Stimulated activated naive CD8-positive, alpha-beta T cell treated with anti-CD3 and anti-CD28 coated beads, Interleukin-15, Interleukin-2, amounts not matched to agents 100 ng/mL and 50 ng/mL, for 24 hours (primary cell): Measurements from ENCODE around the gene DRD1.
"Not testable (repeated sequence)": the region's sequence is repeated elsewhere in the genome, so short reads cannot be mapped to it uniquely, and the experiment has no call there.

ENCODE experiments used
- H3K27ac Mint-ChIP-seq: one replicate; pipeline ENCODE4 v1.8.0; 2021; ENCODE audit warnings: mild to moderate bottlenecking, mixed read lengths
- H3K27me3 Mint-ChIP-seq: one replicate; pipeline ENCODE4 v1.8.0; 2021; ENCODE audit warnings: mixed read lengths
- H3K36me3 Mint-ChIP-seq: one replicate; pipeline ENCODE4 v1.8.0; 2021; ENCODE audit warnings: low read depth, mixed read lengths
- H3K4me1 Mint-ChIP-seq: one replicate; pipeline ENCODE4 v1.8.0; 2021; ENCODE audit warnings: low read depth, mixed read lengths
- H3K4me3 Mint-ChIP-seq: one replicate; pipeline ENCODE4 v1.8.0; 2021; ENCODE audit warnings: mild to moderate bottlenecking, mixed read lengths
- H3K9me3 Mint-ChIP-seq: one replicate; pipeline ENCODE4 v1.8.0; 2021; ENCODE audit warnings: mixed read lengths

Gene DRD1

GRCh38 chr5:175460126-175460525, 16.1 kb upstream of the DRD1 start:
- Mint-ChIP-seq H3K9me3 (no peaks in the 10 kb centered on the region), H3K4me3 (no peak overlapping the region), H3K4me1 (peaks cover 14% of the 10 kb centered on the region), H3K36me3 (no peaks in the 10 kb centered on the region), H3K27me3 (peaks cover 4% of the 10 kb centered on the region), H3K27ac (no peak overlapping the region)

GRCh38 chr5:175457466-175457865, 13.5 kb upstream of the DRD1 start:
- H3K4me1 Mint-ChIP-seq: peaks cover 7% of the 10 kb centered on the region
- no peaks in the 10 kb centered on the region for H3K36me3 Mint-ChIP-seq
- H3K4me3 Mint-ChIP-seq: no peak overlapping the region
- no peak overlapping the region for H3K27ac Mint-ChIP-seq
- H3K9me3 Mint-ChIP-seq: no peaks in the 10 kb centered on the region
- H3K27me3 Mint-ChIP-seq: peaks cover 20% of the 10 kb centered on the region

- H3K36me3 Mint-ChIP-seq: no peaks in the 10 kb centered on the region
- no peak overlapping the region for H3K27ac Mint-ChIP-seq
- no peaks in the 10 kb centered on the region for H3K9me3 Mint-ChIP-seq
- peaks cover 21% of the 10 kb centered on the region for H3K27me3 Mint-ChIP-seq
- H3K4me3 Mint-ChIP-seq: no peak overlapping the region
- H3K4me1 Mint-ChIP-seq: peaks cover 7% of the 10 kb centered on the region
Measured at GRCh38 chr5:175456105-175456742, 12.2 kb upstream of the DRD1 start.

GRCh38 chr5:175454338-175454737, 10.4 kb upstream of the DRD1 start:
- H3K4me1 Mint-ChIP-seq, H3K9me3 Mint-ChIP-seq, H3K27ac Mint-ChIP-seq, H3K4me3 Mint-ChIP-seq, H3K36me3 Mint-ChIP-seq: not testable (repeated sequence)
- H3K27me3 Mint-ChIP-seq: peaks cover 33% of the 10 kb centered on the region

- Mint-ChIP-seq H3K4me1 (peaks cover 3% of the 10 kb centered on the region), H3K27me3 (peaks cover 50% of the 10 kb centered on the region), H3K4me3 (no peak overlapping the region), H3K36me3 (no peaks in the 10 kb centered on the region), H3K27ac (no peak overlapping the region), H3K9me3 (no peaks in the 10 kb centered on the region)
Measured at GRCh38 chr5:175452166-175452565, 8.2 kb upstream of the DRD1 start.

- no peak overlapping the region for H3K27ac Mint-ChIP-seq
- peaks cover 5% of the 10 kb centered on the region for H3K4me1 Mint-ChIP-seq
- no peaks in the 10 kb centered on the region for H3K36me3 Mint-ChIP-seq
- H3K9me3 Mint-ChIP-seq: no peaks in the 10 kb centered on the region
- peaks cover 53% of the 10 kb centered on the region for H3K27me3 Mint-ChIP-seq
- no peak overlapping the region for H3K4me3 Mint-ChIP-seq
Measured at GRCh38 chr5:175448276-175448675, 4.3 kb upstream of the DRD1 start.

- Mint-ChIP-seq H3K36me3 (no peaks in the 10 kb centered on the region), H3K27me3 (peaks cover 60% of the 10 kb centered on the region), H3K4me3 (no peak overlapping the region), H3K4me1 (peaks cover 5% of the 10 kb centered on the region), H3K9me3 (no peaks in the 10 kb centered on the region), H3K27ac (no peak overlapping the region)
Measured at GRCh38 chr5:175447571-175447970, 3.6 kb upstream of the DRD1 start.

GRCh38 chr5:175446378-175446777, 2.4 kb upstream of the DRD1 start:
- H3K27ac Mint-ChIP-seq, H3K4me1 Mint-ChIP-seq, H3K4me3 Mint-ChIP-seq, H3K9me3 Mint-ChIP-seq, H3K36me3 Mint-ChIP-seq: not testable (repeated sequence)
- H3K27me3 Mint-ChIP-seq: peaks cover 72% of the 10 kb centered on the region

GRCh38 chr5:175444905-175445456, 999 bp upstream of the DRD1 start:
- peaks cover 72% of the 10 kb centered on the region for H3K27me3 Mint-ChIP-seq
- H3K4me3 Mint-ChIP-seq: peak overlapping the region; percentile 58
- peaks cover 5% of the 10 kb centered on the region for H3K4me1 Mint-ChIP-seq
- no peak overlapping the region for H3K27ac Mint-ChIP-seq
- no peaks in the 10 kb centered on the region for H3K9me3 Mint-ChIP-seq
- H3K36me3 Mint-ChIP-seq: no peaks in the 10 kb centered on the region

- Mint-ChIP-seq H3K27me3 (peaks cover 71% of the 10 kb centered on the region), H3K9me3 (no peaks in the 10 kb centered on the region), H3K4me1 (peaks cover 5% of the 10 kb centered on the region), H3K36me3 (no peaks in the 10 kb centered on the region), H3K27ac (no peak overlapping the region), H3K4me3 (no peak overlapping the region)
Measured at GRCh38 chr5:175443514-175444059, 395 bp downstream of the DRD1 start.

GRCh38 chr5:175438234-175438857, 5.6 kb downstream of the DRD1 start:
- Mint-ChIP-seq H3K36me3 (no peaks in the 10 kb centered on the region), H3K4me3 (no peak overlapping the region), H3K4me1 (no peaks in the 10 kb centered on the region), H3K27ac (no peak overlapping the region), H3K9me3 (no peaks in the 10 kb centered on the region), H3K27me3 (peaks cover 48% of the 10 kb centered on the region)

GRCh38 chr5:175436359-175436758, 7.6 kb downstream of the DRD1 start:
- H3K27ac Mint-ChIP-seq: no peak overlapping the region
- no peak overlapping the region for H3K4me3 Mint-ChIP-seq
- no peaks in the 10 kb centered on the region for H3K9me3 Mint-ChIP-seq
- no peaks in the 10 kb centered on the region for H3K4me1 Mint-ChIP-seq
- peaks cover 28% of the 10 kb centered on the region for H3K27me3 Mint-ChIP-seq
- no peaks in the 10 kb centered on the region for H3K36me3 Mint-ChIP-seq

- Mint-ChIP-seq H3K4me3 (no peak overlapping the region), H3K4me1 (no peaks in the 10 kb centered on the region), H3K9me3 (no peaks in the 10 kb centered on the region), H3K27ac (no peak overlapping the region), H3K27me3 (peaks cover 21% of the 10 kb centered on the region), H3K36me3 (no peaks in the 10 kb centered on the region)
Measured at GRCh38 chr5:175434800-175435199, 9.2 kb downstream of the DRD1 start.

- Mint-ChIP-seq H3K9me3 (no peaks in the 10 kb centered on the region), H3K4me1 (no peaks in the 10 kb centered on the region), H3K27ac (no peak overlapping the region), H3K4me3 (no peak overlapping the region), H3K27me3 (peaks cover 22% of the 10 kb centered on the region), H3K36me3 (no peaks in the 10 kb centered on the region)
Measured at GRCh38 chr5:175427762-175428161, 16.2 kb downstream of the DRD1 start.

- H3K9me3 Mint-ChIP-seq, H3K4me1 Mint-ChIP-seq, H3K36me3 Mint-ChIP-seq, H3K27ac Mint-ChIP-seq, H3K4me3 Mint-ChIP-seq: not testable (repeated sequence)
- peaks cover 30% of the 10 kb centered on the region for H3K27me3 Mint-ChIP-seq
Measured at GRCh38 chr5:175424594-175424993, 19.4 kb downstream of the DRD1 start.
